HG03159 (cell line): ENCODE data around the gene RAB25.

Experiments
- ATAC-seq: cut with Tn5 transposase; IDR thresholded peaks from one replicate; pipeline ENCODE4 v1.9.1; 2021; ENCODE audit warnings: mild to moderate bottlenecking, moderate library complexity; ENCODE audit not compliant: unreplicated experiment

RAB25 gene

GRCh38 chr1:156100205-156100995 is 39.4 kb downstream of the RAB25 start:
- ATAC-seq, result no peak

GRCh38 chr1:156101880-156102279 is 40.9 kb downstream of the RAB25 start:
- ATAC-seq, result no peak

DNA sequence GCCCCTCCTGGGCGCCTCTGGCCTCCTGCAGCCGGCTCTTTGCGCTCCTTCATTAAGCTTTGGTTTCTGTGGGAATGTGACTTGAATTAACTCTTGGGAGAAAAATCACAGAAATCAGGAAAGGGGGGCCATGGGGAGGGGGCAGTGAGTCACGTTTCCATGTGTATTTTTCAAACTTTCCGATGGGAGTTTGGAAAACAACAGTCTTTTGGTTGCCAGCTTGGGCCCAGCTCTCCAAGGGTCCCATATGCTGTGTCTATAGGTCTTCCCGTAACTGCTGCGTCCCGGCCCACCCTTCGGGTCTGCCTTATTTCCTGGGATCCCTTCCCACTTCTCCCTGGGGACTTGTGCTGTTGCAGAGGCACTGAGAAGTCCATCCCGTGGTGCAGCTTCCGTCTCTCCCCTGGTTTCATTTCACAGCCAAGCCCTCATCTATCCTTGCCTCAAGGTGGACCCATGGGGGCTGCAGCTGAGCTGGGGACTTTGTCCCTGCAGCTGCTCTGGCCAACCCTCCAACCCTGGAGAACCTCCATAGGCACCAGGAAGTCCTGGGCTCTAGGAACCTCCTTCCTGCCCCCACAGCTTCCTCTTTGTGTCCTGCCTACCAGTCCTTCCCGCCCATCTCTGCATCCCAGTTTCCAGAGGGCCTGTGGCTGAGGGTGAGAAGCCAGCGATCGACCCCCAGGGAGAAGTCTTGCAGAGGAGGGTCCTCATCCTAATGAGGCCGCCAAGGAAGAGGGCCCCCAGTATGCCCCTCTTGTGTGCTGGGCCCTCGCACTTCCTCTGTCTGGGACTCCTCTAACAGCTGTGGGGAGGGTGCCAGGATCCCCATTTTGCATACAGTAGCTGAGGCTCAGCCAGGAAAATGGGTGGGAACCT is 41.9 kb downstream of the RAB25 start:
- ATAC-seq, result no peak

GRCh38 chr1:156103521-156103947 is 42.6 kb downstream of the RAB25 start:
- no peak for ATAC-seq

GRCh38 chr1:156104065-156104810 is 43.3 kb downstream of the RAB25 start:
- no peak for ATAC-seq

GRCh38 chr1:156104861-156105832 is 44.2 kb downstream of the RAB25 start:
- ATAC-seq, result no peak

- ATAC-seq, result no peak
These were observed 45.9 kb downstream of the RAB25 start for GRCh38 chr1:156106624-156107488.

DNA sequence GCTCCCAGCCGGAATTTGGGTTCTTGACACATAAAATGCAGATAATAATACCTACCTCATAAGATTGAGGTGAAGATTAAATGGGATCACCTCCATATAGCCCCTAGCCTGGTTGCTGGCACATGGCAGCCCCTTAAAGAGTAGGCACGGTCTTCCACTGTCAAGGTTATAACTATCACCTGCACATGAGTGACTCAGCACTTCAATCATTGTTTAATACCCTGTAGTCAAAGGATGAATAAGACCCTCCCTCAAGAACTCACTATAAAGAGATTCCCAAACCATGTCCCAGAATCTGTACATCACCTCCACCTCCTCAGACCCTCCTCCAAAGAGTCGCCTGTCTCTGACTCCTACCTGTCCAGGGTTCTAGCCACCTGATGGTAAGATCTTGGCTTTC is 47.1 kb downstream of the RAB25 start:
- ATAC-seq, result no peak

- no peak for ATAC-seq
These were observed 47.8 kb downstream of the RAB25 start for GRCh38 chr1:156108664-156109241.

GRCh38 chr1:156110252-156110651 is 49.3 kb downstream of the RAB25 start:
- no peak for ATAC-seq

- ATAC-seq, result no peak
These were observed 50.5 kb downstream of the RAB25 start for GRCh38 chr1:156111355-156111962.

DNA sequence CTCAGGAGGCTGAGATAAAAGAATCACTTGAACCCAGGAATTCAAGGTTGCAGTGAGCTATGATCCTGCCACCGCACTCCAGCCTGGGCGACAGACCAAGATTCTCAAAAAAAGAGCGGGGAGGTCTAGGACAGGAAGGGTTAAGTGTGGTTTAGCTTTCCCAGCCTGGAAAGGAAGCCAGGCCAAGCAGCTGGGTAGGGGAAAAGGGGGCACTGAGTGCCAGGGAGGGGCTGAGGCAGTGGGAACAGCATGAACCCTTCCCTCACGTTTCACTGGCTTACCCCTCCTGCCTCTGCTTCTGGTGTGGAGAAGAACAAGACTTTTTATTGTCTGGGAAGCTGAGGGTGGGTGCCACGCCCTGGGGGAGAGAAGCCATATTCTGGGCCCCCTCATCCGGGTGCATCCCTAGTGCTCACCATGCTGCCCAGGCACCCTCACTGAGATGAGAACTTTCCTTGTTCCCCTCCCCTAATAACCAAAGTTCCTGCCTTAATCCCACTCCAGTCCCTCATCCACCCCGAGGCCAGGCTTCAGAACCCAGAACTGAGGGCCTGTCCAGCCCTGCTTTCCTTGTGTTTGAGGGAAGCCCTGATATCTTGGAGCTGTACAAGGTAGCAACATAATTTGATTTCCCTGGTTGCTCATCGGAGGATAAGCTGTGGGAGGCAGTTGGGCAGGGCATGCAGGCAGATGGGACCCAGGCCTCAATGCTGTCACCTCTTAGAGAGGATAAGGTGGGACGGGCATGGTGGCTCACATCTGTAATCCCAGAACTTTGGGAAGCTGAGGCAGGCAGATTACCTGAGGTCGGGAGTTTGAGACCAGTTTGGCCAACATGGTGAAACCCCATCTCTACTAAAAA is 51.5 kb downstream of the RAB25 start:
- no peak for ATAC-seq

DNA sequence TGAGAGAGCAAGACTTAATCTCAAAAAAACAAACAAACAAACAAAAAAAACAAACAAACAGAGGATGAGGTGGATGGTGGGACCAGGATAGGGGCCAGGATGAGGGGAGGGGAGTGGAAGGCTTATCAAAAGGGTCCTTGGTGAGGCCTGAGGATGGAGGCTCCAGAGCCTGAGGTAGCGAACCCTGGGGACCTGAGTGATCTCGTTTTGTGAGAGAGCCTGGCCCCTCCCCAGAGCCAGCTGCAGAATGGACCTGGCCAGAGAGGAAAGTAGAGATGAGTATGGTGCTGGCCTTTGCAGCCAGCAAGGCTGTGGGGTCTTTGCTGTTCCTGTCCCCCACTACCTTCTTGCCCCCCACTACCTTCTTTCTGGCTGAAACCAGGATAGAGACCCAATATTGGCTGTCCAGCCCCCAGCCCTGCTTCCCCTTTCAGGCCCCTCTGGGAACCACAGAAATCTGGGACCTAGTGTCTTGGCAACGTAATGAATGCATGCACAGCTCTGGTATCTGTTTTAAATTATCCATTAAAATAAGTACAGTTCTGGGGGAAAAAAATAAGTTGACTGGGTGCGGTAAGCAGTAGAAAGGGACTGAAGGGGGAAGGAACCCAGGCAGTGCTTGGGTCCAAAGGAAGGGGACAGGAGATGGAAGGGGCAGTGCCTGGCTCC is 52.5 kb downstream of the RAB25 start:
- no peak for ATAC-seq

DNA sequence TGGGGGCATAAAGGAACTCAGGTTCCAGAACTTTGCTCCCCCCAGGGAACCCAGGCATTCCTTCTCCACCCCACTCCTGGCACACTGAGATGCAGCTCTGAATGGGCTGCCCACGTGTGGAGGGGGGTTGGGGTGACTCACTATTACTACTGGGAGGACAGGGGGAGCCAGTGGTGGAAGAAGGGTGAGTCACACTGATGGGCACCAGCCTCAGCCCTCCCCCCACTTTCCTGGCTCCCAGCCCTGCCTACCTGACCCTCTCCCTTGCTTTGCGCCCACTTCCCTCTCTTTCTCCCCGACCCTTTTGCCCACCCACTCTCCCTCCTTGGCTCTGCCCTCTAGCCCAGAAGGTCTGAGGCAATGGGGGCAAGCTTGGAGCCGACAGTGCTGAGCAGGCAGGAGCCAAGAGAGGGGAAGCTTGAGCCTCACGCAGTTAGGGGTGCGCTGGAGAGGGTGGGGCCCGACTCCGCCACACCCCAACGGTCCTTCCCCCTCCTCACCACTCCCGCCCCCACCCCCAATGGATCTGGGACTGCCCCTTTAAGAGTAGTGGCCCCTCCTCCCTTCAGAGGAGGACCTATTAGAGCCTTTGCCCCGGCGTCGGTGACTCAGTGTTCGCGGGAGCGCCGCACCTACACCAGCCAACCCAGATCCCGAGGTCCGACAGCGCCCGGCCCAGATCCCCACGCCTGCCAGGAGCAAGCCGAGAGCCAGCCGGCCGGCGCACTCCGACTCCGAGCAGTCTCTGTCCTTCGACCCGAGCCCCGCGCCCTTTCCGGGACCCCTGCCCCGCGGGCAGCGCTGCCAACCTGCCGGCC is 53.4 kb downstream of the RAB25 start, which contains the start of gene LMNA:
Gene LMNA (plus strand): TSS at position 611 of the 818 bp plus-strand sequence. CDS start 208 bp downstream, outside the sequence.
- ATAC-seq, result peak; percentile 69

- ATAC-seq, result peak; percentile 13
These were observed 54.1 kb downstream of the RAB25 start for GRCh38 chr1:156114919-156115513.
